Activated T-helper 2 cell treated with anti-CD3 and anti-CD28 coated beads, Interferon-gamma antibody, Interleukin-2, Interleukin-4, amounts not matched to agents 10 μg/mL and 5 μg/mL and 100 μg/mL, durations not matched to agents 14 hours and 24 hours and 36 hours (primary cell): ENCODE data around the gene BMP15. TPM values are rescaled to one million over a fixed set of nuclear protein-coding genes. Genes with fewer than 3 reads are reported as not detected.

ENCODE experiments used
- DNase-seq: peaks from one replicate; pipeline ENCODE4 v3.0.0; 2021; ENCODE audit warnings: low spot score
- H3K27ac Mint-ChIP-seq: one replicate; pipeline ENCODE4 v1.8.0; 2021; ENCODE audit warnings: mixed read lengths
- H3K27me3 Mint-ChIP-seq: one replicate; pipeline ENCODE4 v1.8.0; 2021; ENCODE audit warnings: low read depth, mixed read lengths
- H3K36me3 Mint-ChIP-seq: one replicate; pipeline ENCODE4 v1.8.0; 2021; ENCODE audit warnings: low read depth, mixed read lengths
- H3K4me1 Mint-ChIP-seq: one replicate; pipeline ENCODE4 v1.8.0; 2021; ENCODE audit warnings: low read depth, mixed read lengths
- H3K4me3 Mint-ChIP-seq: one replicate; pipeline ENCODE4 v1.8.0; 2021; ENCODE audit warnings: low read depth, mild to moderate bottlenecking, moderate library complexity, mixed read lengths
- H3K9me3 Mint-ChIP-seq: one replicate; pipeline ENCODE4 v1.8.0; 2021; ENCODE audit warnings: mixed read lengths
- intact Hi-C: fragments of 100-400 bp; cut with micrococcal nuclease; formaldehyde crosslinking; loops from one replicate; pipeline ENCODE4 v1.15.1; 2023
- total RNA-seq: library from RNA; stranded (reverse); gene quantifications from 2 replicates; pipeline ENCODE4 v1.2.3, GENCODE V29; 2022

The BMP15 gene
- not detected in 2 replicates for total RNA-seq

- Mint-ChIP-seq H3K27ac (no peak within 1 kb of the TSS), H3K9me3 (no peaks in the 10 kb centered on the region), H3K36me3 (no peaks in the 10 kb centered on the region), H3K27me3 (no peaks in the 10 kb centered on the region), H3K4me1 (no peaks in the 10 kb centered on the region), H3K4me3 (no peak within 1 kb of the TSS)
- DNase-seq, result no peak
- intact Hi-C loops, result no loop called here
Observed at GRCh38 chrX:50910685-50911176, at the start of gene BMP15. BMP15 (plus strand) TSS chrX:50910735; CDS start chrX:50910784, 49 bp downstream.

- Mint-ChIP-seq H3K27ac (no peak overlapping the region), H3K4me1 (no peaks in the 10 kb centered on the region), H3K4me3 (no peak overlapping the region), H3K36me3 (no peaks in the 10 kb centered on the region), H3K9me3 (no peaks in the 10 kb centered on the region), H3K27me3 (no peaks in the 10 kb centered on the region)
- DNase-seq, result no peak
- intact Hi-C loops, result no loop called here
Observed at GRCh38 chrX:50863471-50863870, 47.1 kb upstream of the BMP15 start.

- Mint-ChIP-seq H3K27ac (no peak overlapping the region), H3K4me1 (no peaks in the 10 kb centered on the region), H3K4me3 (no peak overlapping the region), H3K9me3 (no peaks in the 10 kb centered on the region), H3K27me3 (no peaks in the 10 kb centered on the region), H3K36me3 (no peaks in the 10 kb centered on the region)
- DNase-seq, result no peak
- intact Hi-C loops, result no loop called here
Observed at GRCh38 chrX:50865311-50865710, 45.2 kb upstream of the BMP15 start.

- no peaks in the 10 kb centered on the region for H3K27me3 Mint-ChIP-seq
- H3K36me3 Mint-ChIP-seq, result no peaks in the 10 kb centered on the region
- intact Hi-C loops, result no loop called here
- H3K9me3 Mint-ChIP-seq, result no peaks in the 10 kb centered on the region
- H3K4me3 Mint-ChIP-seq, result no peak overlapping the region
- no peaks in the 10 kb centered on the region for H3K4me1 Mint-ChIP-seq
- H3K27ac Mint-ChIP-seq, result no peak overlapping the region
- no peak for DNase-seq
Observed at GRCh38 chrX:50871922-50872453, 38.5 kb upstream of the BMP15 start.

GRCh38 chrX:50874876-50875275, 35.7 kb upstream of the BMP15 start:
- no peaks in the 10 kb centered on the region for H3K36me3 Mint-ChIP-seq
- DNase-seq, result no peak
- no peak overlapping the region for H3K27ac Mint-ChIP-seq
- H3K4me3 Mint-ChIP-seq, result no peak overlapping the region
- H3K4me1 Mint-ChIP-seq, result no peaks in the 10 kb centered on the region
- no peaks in the 10 kb centered on the region for H3K9me3 Mint-ChIP-seq
- H3K27me3 Mint-ChIP-seq, result no peaks in the 10 kb centered on the region
- intact Hi-C loops, result no loop called here

- no peak for DNase-seq
- intact Hi-C loops, result no loop called here
- H3K36me3 Mint-ChIP-seq, result no peaks in the 10 kb centered on the region
- no peak overlapping the region for H3K4me3 Mint-ChIP-seq
- no peak overlapping the region for H3K27ac Mint-ChIP-seq
- no peaks in the 10 kb centered on the region for H3K9me3 Mint-ChIP-seq
- H3K27me3 Mint-ChIP-seq, result no peaks in the 10 kb centered on the region
- no peaks in the 10 kb centered on the region for H3K4me1 Mint-ChIP-seq
Observed at GRCh38 chrX:50876551-50876950, 34.0 kb upstream of the BMP15 start.

GRCh38 chrX:50877310-50877709, 33.2 kb upstream of the BMP15 start:
- no peaks in the 10 kb centered on the region for H3K4me1 Mint-ChIP-seq
- H3K27me3 Mint-ChIP-seq, result no peaks in the 10 kb centered on the region
- H3K4me3 Mint-ChIP-seq, result no peak overlapping the region
- no peak for DNase-seq
- intact Hi-C loops, result no loop called here
- H3K27ac Mint-ChIP-seq, result no peak overlapping the region
- H3K36me3 Mint-ChIP-seq, result no peaks in the 10 kb centered on the region
- H3K9me3 Mint-ChIP-seq, result no peaks in the 10 kb centered on the region

GRCh38 chrX:50881028-50881427, 29.5 kb upstream of the BMP15 start:
- Mint-ChIP-seq H3K4me3 (no peak overlapping the region), H3K4me1 (no peaks in the 10 kb centered on the region), H3K9me3 (no peaks in the 10 kb centered on the region), H3K36me3 (no peaks in the 10 kb centered on the region), H3K27me3 (no peaks in the 10 kb centered on the region), H3K27ac (no peak overlapping the region)
- intact Hi-C loops, result no loop called here
- no peak for DNase-seq

GRCh38 chrX:50888884-50889283, 21.7 kb upstream of the BMP15 start:
- Mint-ChIP-seq H3K4me1 (no peaks in the 10 kb centered on the region), H3K4me3 (no peak overlapping the region)
- intact Hi-C loops, result no loop called here

GRCh38 chrX:50889582-50889981, 21.0 kb upstream of the BMP15 start:
- Mint-ChIP-seq H3K27me3 (no peaks in the 10 kb centered on the region), H3K9me3 (no peaks in the 10 kb centered on the region), H3K4me3 (no peak overlapping the region), H3K4me1 (no peaks in the 10 kb centered on the region), H3K27ac (no peak overlapping the region), H3K36me3 (no peaks in the 10 kb centered on the region)
- intact Hi-C loops, result no loop called here
- DNase-seq, result no peak

More at GRCh38 chrX:50888884-50889283, 21.7 kb upstream of the BMP15 start:
- Mint-ChIP-seq H3K27me3 (no peaks in the 10 kb centered on the region), H3K27ac (no peak overlapping the region), H3K9me3 (no peaks in the 10 kb centered on the region), H3K36me3 (no peaks in the 10 kb centered on the region)
- DNase-seq, result no peak

- DNase-seq, result no peak
- intact Hi-C loops, result no loop called here
- H3K27ac Mint-ChIP-seq, result no peak overlapping the region
- H3K27me3 Mint-ChIP-seq, result no peaks in the 10 kb centered on the region
- no peaks in the 10 kb centered on the region for H3K36me3 Mint-ChIP-seq
- H3K9me3 Mint-ChIP-seq, result no peaks in the 10 kb centered on the region
- H3K4me1 Mint-ChIP-seq, result no peaks in the 10 kb centered on the region
- H3K4me3 Mint-ChIP-seq, result no peak overlapping the region
Observed at GRCh38 chrX:50893047-50893446, 17.5 kb upstream of the BMP15 start.

- H3K36me3 Mint-ChIP-seq, result no peaks in the 10 kb centered on the region
- no peaks in the 10 kb centered on the region for H3K4me1 Mint-ChIP-seq
- intact Hi-C loops, result no loop called here
- no peaks in the 10 kb centered on the region for H3K27me3 Mint-ChIP-seq
- no peak overlapping the region for H3K4me3 Mint-ChIP-seq
- DNase-seq, result no peak
- H3K27ac Mint-ChIP-seq, result no peak overlapping the region
- H3K9me3 Mint-ChIP-seq, result no peaks in the 10 kb centered on the region
Observed at GRCh38 chrX:50893466-50893865, 17.1 kb upstream of the BMP15 start.

- no peak for DNase-seq
- no peaks in the 10 kb centered on the region for H3K4me1 Mint-ChIP-seq
- intact Hi-C loops, result no loop called here
- H3K4me3 Mint-ChIP-seq, result no peak overlapping the region
- no peaks in the 10 kb centered on the region for H3K9me3 Mint-ChIP-seq
- no peak overlapping the region for H3K27ac Mint-ChIP-seq
- H3K27me3 Mint-ChIP-seq, result no peaks in the 10 kb centered on the region
- no peaks in the 10 kb centered on the region for H3K36me3 Mint-ChIP-seq
Observed at GRCh38 chrX:50905334-50905733, 5.2 kb upstream of the BMP15 start.

- intact Hi-C loops, result no loop called here
- DNase-seq, result no peak
- H3K9me3 Mint-ChIP-seq, result no peaks in the 10 kb centered on the region
- no peak overlapping the region for H3K4me3 Mint-ChIP-seq
- no peaks in the 10 kb centered on the region for H3K4me1 Mint-ChIP-seq
- no peaks in the 10 kb centered on the region for H3K36me3 Mint-ChIP-seq
- no peak overlapping the region for H3K27ac Mint-ChIP-seq
- no peaks in the 10 kb centered on the region for H3K27me3 Mint-ChIP-seq
Observed at GRCh38 chrX:50913520-50913919, 3.0 kb downstream of the BMP15 start.
